HG02623 (cell line): ENCODE data around the gene LRRC4C.

Source experiments
- ATAC-seq: cut with Tn5 transposase; IDR thresholded peaks from one replicate; pipeline ENCODE4 v1.9.1; 2021; ENCODE audit warnings: moderate library complexity; ENCODE audit not compliant: unreplicated experiment

The LRRC4C gene

GRCh38 chr11:41459465-41460401 is at the start of gene LRRC4C:
Gene LRRC4C (minus strand): TSS chr11:41459652.
- no peak for ATAC-seq

GRCh38 chr11:41508121-41508520 is 48.7 kb upstream of the LRRC4C start:
- ATAC-seq = no peak

GRCh38 chr11:41499429-41499828 is 40.0 kb upstream of the LRRC4C start:
- ATAC-seq = no peak

- no peak for ATAC-seq
Measured at GRCh38 chr11:41498726-41499125, 39.3 kb upstream of the LRRC4C start.

DNA sequence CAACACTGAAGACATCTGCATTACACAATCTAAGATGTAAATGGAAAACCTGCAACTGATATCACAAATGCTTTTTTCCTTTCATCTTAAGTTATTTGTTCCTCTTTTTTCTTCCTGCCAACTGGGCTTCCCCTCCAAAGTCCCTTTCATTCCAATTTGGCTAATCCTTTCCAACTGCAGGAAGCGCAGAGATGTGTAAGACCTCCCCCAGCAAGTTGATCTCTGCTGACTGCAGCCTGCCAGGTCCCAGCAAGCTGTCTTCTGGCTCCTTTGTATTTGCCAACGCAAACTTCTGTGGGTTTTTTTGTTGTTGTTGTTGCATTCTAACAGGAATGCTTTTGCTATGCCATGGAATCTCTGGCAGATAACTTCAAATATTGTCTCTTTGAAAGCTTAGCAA is 38.5 kb upstream of the LRRC4C start:
- no peak for ATAC-seq

DNA sequence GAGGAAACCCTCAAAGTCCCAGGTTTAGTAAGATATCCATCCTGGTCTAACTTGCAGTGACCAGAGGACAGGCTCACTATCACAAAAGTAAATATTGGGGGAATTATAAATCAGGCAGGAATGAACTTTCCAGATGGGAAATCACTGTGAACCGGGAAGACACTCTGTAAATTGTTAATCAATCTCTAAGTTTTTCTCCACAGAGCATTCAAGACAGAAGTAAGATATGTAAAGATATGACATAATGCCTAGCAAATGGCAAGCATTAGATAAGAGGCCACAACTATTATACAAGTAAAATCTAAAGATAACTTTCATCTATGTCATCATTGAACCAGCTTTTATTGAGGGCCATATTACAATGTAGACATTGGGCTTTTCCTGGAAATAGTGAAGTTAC is 35.3 kb upstream of the LRRC4C start:
- ATAC-seq = no peak

- no peak for ATAC-seq
Measured at GRCh38 chr11:41486424-41486823, 27.0 kb upstream of the LRRC4C start.

GRCh38 chr11:41483956-41484355 is 24.5 kb upstream of the LRRC4C start:
- no peak for ATAC-seq

DNA sequence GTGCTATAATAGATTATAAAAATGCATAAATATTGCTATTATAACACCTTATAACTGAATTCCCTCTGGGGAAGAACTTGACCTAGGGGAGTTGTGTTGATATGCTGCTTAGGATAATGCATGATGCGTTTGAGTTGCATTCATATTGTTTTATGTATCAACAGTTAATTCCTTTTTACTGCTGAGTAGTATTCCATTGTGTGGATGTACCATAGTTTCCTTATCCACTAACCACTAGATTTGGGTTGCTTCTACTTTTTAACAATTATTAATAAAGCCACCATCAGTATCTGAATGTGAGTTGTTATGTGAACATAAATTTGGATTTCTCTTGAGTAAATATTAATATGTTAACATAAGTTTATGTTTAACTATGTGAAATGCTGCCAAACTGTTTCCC is 19.7 kb upstream of the LRRC4C start:
- ATAC-seq = no peak

GRCh38 chr11:41461057-41461681 is 1.7 kb upstream of the LRRC4C start:
- peak; percentile 52 for ATAC-seq

- ATAC-seq = no peak
Measured at GRCh38 chr11:41458641-41459040, 811 bp downstream of the LRRC4C start.

- no peak for ATAC-seq
Measured at GRCh38 chr11:41458154-41458553, 1.3 kb downstream of the LRRC4C start.

DNA sequence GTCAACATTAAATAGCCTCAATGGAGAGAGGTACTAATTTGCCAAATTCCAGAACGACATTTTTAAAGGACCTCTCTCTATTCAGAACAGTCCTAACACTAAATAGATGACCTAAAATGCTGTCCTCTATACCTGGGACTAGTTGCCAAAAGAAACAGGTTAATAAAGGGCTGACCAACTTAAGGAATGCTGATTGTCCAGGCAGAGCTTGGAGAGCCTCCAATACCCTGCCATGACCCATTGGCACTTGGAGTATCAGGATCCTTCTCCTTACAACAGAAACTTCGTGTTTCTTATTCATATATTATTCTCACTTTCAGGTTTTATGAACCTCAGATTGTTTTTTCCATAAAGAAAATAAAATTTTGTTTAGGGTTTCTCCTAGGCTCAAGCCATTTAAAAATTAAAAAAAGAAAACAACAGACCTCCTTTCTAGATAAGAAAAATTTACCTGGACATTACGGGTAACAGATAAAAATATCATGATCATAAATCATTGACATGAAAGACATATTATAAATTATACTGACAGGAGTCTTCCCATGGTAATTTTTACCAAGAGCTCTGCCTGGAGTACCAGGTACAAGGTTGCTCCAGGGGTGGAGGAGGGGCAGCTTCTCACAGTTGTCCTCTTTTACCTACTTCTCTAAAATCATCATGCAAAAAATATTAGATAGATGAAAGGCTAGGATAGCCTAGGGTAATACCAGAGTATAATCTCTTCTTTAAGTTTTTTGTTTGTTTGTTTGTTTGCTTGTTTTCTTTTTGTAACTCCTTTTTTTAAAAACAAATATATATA is 2.0 kb downstream of the LRRC4C start:
- no peak for ATAC-seq

DNA sequence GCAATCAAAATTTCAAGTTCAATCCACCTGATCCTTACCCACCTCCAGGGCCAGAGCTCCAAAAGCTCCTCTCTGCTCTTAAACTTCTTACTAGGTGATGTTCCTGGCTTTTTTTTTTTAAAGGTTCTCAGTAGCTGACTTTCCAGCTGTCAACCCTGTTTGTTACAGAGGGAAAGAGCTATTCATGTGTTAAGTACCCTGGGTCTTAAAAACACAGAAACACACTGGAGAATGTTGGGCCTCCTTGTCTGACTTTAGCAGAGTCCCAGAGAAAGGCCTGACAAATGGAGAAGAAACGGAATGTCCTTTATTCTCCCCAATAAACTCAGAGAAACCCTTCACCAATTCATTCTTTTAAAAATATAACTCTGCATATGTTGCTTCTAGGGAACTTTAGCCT is 3.2 kb downstream of the LRRC4C start:
- ATAC-seq = no peak

- no peak for ATAC-seq
Measured at GRCh38 chr11:41451011-41451410, 8.4 kb downstream of the LRRC4C start.

DNA sequence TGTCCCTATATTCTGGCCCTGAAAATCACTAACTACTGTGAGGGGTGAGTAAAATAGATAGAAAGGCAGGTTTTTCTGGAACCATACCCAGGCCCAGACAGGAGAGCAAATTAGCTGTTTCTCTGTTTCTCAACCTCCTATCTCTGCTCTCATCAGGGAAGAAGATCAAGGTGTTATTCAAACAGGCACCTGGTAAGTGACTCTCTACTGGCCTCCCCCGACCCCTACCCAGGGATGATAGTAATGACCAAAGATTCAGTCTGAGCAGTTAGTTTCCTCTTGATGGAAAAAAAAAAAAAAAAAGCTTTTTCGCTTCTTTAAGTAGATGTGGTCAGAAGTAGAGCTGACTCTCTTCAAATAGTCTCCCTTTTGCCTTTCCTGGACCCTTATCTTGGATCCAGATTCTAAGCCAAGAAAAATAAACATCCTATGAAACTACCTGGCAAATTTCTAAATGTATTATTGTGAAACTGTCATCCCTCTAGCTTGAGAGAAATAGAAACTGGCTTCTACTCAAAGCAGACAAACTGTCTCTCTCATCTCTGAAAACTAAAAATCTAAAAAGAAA is 9.9 kb downstream of the LRRC4C start:
- no peak for ATAC-seq

GRCh38 chr11:41446566-41446965 is 12.9 kb downstream of the LRRC4C start:
- ATAC-seq = no peak

GRCh38 chr11:41446107-41446506 is 13.3 kb downstream of the LRRC4C start:
- no peak for ATAC-seq

DNA sequence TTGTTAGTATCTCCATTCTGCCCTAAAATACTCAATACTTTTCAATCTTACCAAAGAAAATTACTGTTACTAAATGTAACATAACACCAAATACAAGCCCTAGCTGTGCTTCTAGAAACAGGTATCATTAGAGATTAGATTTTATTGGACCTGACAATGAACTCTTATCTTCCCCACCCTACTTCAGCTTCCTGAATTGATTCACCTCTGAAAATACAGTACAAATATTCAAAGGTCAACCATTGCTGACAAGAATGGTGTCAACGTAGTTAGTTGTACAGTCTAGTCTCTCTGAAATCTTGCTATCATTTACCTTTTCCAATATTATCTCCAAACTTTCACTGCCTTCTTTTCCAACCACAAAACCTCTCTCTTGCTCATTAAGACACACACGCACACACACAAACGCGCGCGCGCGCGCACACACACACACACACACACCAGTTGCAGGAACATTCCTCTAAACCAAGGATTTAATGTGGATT is 22.4 kb downstream of the LRRC4C start:
- ATAC-seq = no peak

DNA sequence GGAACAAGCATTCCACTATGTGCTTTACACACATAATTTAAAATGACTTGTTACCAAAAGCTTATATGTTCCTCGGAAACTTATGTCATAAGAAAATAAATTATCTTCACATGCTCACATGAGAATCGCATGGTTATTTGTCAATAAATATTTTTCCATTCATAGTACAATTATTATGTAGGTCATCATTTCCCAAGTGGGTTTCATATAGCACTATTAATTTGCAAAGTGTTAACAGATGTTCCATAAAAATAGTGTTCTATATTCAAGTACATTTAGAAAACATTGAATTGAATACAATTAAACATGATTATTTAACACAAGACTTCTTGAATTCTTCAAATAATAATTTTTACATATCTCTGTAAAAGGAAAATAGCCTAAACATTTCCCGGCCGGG is 23.9 kb downstream of the LRRC4C start:
- ATAC-seq = no peak

DNA sequence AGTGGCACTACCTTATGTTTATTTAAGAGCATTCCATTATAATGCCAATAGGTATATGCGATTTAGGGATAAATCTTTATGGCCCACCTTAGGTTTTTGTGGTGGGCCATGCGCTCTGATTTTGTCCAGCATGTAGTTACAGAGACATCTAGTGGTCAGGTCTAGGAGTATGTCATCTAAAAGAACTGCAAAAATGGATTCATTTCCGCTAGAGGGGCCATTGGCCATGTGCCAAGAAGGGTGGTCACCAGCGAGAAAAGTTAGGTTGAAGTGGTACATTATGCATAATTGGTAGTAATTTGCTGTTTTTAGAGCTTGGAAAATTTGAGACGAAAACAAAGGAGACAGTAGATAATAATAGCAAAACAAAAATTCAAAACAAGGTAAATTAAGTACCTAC is 27.7 kb downstream of the LRRC4C start:
- no peak for ATAC-seq
